Right lung (tissue), 5 donors: Measurements from ENCODE around the gene ZDHHC4. TPM values are rescaled to one million over a fixed set of nuclear protein-coding genes. Genes with fewer than 3 reads are reported as not detected.

ENCODE experiments used
- DNase-seq, 2 donors: peaks; one replicate each; pipeline ENCODE4 v3.0.0-alpha.2; 2013
- polyA plus RNA-seq, 5 donors: library from polyadenylated mRNA; unstranded; fragments of 120-200 nt; gene quantifications; one replicate each; pipeline versions ENCODE4 v1.2.1 to v1.2.3, GENCODE V29; 2013; ENCODE audit warnings: inconsistent platforms in 1 of 5, low replicate concordance in 1 of 5; ENCODE audit not compliant: insufficient read length in 5 of 5, insufficient read depth in 1 of 5

ZDHHC4 gene
- polyA plus RNA-seq, 5 donors: 69.4 to 82.8 (median 75.9) TPM

DNA sequence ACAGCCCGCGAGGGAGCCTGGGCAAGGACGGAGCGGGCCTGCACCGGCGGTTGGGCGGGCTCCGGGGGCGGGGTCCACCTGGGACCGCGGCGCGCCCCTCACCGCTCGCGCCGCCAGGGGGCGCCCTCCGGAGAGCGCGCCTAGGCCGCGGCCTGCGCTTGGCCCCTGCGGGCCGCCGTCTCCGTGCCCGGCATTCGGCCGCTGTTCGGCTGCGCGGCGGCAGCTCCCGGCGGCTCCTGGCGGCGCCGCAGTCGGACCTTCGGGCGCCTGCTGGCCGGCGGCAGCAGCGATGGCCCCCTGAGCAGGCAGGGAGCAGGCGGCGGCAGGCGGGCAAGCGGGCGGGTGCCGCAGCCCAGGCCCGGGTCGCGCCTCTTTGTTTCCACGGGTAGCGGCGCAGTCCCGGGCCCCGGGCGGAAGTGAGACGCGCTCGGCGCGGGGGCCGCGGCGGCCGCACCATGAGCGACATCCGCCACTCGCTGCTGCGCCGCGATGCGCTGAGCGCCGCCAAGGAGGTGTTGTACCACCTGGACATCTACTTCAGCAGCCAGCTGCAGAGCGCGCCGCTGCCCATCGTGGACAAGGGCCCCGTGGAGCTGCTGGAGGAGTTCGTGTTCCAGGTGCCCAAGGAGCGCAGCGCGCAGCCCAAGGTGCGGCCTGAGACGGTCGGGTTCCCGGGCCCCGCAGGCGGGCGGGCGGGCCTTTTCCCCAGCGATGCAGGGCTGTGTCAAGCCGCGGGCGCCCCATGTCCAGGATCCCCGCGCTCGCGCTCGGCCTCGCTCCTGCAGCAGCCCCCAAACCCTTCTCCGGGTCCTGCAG is 12.8 kb downstream of the ZDHHC4 start, which contains the start of gene INTS15:
INTS15 (plus strand) TSS at position 193 of the 816 bp plus-strand sequence; CDS start at position 456, 263 bp downstream.
- DNase-seq: peak; percentile 82 to 83

DNA sequence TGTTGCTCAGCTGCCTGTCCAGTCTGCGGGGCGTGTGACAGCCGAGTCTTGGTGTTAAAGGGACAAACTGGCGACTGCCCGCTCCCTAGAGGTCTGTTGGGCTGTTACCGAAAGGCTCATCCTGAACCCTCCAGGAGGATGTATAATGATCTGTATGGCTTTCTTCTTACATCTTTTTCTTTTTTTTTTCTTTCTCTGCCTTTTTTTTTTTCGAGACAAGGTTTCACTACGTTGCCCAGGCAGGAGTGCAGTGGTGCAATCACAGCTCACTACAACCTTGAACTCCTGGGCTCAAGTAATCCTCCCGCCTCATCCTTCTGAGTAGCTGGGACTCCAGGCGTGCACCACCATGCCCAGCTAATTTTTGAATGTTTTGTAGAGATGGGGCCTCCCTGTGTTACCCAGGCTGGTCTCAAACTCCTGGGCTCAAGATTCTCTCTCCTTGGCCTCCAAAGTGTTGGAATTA is 13.4 kb downstream of the ZDHHC4 start:
- DNase-seq: no peak

DNA sequence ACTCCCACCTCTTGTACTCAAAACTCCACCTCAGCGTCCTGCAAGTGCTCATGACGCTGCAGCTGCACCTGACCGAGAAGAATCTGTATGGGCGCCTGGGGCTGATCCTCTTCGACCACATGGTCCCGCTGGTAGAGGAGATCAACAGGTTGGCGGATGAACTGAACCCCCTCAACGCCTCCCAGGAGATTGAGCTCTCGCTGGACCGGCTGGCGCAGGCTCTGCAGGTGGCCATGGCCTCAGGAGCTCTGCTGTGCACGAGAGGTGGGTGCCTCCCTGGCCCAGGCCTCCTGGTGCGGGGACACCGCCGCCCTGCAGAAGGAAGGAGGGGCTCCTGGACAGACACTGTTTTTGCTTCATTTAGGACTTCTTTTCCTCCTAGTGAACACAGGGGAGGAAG is 22.8 kb downstream of the ZDHHC4 start:
- no peak for DNase-seq

DNA sequence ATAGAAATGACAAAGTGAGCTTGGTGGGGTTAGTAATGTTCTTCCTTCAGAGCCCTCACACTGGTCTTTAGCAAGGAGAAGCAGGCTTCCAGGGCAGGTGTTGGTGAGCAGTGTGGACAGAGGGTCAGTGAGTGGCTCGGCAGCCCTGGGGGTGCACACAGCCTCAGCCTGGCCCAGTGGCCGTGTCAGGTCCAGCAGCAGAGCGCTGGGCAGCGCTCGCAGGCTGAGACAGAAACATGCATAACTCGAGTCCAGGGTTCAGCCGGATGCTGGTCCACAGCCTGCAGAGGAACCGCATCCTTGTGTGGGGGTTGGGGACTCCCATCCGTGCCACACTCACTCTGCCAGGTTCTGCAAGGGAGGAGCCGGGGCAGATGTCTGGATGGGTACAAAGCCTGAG is 27.2 kb downstream of the ZDHHC4 start:
- no peak for DNase-seq

DNA sequence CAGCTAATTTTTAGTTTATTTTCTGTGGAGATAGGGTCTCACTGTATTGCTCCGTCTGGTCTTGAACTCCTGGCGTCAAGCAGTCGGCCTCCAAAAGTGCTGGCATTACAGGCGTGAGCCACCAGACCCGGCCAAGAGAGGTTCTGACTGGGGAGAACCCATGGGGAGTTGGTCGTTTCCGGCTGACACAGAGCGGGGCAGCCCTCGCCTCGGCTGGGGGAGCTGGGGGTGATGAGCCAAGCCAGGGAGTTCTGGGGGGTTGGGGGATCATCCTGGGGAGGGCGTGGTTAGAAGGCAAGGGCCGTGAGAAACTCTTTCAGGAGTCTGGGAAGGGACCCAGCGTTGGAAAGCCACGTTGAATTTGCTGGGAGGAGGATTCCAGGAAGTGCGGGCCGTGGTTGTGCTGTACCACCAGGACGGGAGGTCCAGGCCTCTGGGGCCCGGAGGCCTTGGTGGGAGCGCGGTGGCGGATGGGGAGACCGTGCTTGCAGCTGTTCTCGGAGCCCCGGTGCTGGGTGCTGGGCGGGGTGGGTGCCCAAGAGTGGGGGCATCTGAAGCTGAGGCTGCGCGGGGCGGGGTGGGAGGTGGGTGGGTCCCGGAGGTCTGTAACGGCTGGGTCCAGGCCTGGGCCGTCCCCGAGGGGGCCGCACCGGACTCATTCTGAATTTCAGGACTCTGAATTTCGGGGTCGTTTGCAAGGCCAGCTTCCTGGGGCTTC is 29.8 kb downstream of the ZDHHC4 start:
- no peak for DNase-seq

- no peak for DNase-seq
Observed at GRCh38 chr7:6607651-6608051, 30.4 kb downstream of the ZDHHC4 start.

DNA sequence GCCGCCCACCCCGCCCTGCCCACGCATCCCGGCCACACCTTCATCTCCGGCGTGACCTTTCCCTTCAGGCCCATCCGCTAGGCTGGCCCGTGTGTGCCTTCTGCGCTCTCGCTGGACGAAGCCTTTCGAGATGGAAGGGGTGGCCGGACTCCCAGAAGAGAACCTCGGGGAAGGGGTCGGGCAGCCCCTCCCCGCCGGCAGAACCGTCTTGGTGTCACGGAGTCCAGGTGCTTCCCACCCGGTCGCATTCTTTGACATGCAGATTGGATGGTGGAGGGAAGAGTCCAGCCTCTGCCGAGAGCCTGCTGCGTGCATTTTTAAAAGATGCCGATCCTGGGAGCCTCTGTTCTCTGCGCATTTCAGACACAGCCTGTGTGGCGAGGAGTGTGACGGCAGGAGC is 30.8 kb downstream of the ZDHHC4 start:
- no peak for DNase-seq

DNA sequence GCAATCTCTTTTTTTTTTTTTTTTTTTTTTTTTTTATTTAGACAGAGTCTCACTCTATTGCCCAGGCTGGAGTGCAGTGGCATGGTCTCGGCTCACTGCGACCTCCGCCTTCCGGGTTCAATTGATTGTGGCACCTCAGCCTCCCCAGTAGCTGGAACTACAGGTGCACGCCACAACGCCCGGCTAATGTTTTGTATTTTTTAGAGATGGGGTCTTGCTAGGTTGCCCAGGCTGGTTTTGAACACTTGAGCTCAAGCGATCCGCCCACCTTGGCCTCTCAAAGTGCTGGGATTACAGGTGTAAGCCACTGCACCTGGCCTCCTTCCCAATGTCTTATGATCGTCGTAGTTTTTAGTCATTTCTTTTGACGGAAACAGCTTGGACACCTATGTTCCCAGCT is 31.5 kb downstream of the ZDHHC4 start:
- no peak for DNase-seq

DNA sequence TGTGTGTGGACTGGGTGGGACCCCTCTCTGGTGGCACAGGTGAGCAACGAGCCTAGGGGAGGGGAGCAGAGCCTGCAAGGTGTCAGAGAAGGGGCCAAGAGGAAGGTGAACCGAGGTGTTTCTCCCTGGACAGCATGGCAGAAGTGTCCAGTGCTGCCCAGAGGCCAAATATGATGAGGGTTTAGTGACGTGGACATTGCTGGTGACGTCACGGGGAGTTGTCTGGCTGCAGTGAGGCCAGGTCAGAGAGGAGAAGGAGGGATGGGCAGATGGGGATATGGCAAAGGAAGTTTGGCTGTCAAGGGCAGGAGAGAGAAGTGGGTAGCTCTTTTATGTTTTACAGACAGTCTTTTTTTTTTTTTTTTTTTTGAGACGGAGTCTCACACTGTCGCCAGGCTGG is 35.6 kb downstream of the ZDHHC4 start:
- DNase-seq: no peak

GRCh38 chr7:6613706-6614105 is 36.5 kb downstream of the ZDHHC4 start:
- DNase-seq: no peak

GRCh38 chr7:6614953-6615722 is 37.9 kb downstream of the ZDHHC4 start, which contains the start of gene ZNF853:
ZNF853 (plus strand) TSS chr7:6615610; CDS start chr7:6616175, 565 bp downstream.
- no peak for DNase-seq

- peak in 1 of 2 donors; percentile 14 for DNase-seq
Observed at GRCh38 chr7:6615723-6616555, 38.7 kb downstream of the ZDHHC4 start.

DNA sequence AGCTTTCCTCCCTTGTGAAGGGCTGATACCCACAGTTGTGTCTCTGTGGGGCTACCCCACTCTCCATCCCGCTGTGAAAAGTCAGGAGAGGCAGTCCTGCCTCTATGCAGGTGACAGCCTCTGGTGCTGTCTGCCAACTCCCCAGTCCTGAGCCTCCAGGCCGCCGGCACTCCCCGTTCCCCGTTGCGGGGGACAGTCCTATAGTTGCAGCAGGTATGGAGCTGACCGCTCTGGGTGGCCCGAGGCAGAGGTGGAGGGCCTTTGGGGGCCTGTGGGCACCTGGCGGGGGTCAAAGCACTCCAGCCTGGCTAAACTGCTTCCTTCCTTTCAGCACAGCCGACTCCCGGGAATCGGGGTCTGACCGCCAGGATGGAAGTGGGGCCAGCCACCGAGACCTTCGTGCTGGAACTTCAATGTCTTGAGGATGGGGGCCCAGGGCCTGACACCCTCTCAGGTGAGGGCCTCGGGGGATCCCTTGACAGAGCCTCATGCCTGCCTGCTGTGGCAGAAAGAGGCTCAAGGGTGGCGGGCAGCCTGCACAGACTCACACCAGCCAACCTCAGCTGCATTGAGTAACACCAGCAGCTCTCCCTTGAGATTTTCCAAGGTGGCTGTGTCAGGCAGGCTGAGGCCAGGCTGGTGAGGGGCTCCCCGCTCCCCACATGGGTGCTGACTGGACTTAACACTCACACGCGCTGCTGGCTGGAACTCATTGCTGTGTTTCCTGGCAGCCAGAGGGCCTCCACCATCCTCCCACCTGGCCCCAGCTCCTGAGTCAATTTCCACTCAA is 39.8 kb downstream of the ZDHHC4 start:
- no peak for DNase-seq

GRCh38 chr7:6618621-6619020 is 41.4 kb downstream of the ZDHHC4 start:
- no peak for DNase-seq

GRCh38 chr7:6619961-6620360 is 42.7 kb downstream of the ZDHHC4 start:
- DNase-seq: no peak

DNA sequence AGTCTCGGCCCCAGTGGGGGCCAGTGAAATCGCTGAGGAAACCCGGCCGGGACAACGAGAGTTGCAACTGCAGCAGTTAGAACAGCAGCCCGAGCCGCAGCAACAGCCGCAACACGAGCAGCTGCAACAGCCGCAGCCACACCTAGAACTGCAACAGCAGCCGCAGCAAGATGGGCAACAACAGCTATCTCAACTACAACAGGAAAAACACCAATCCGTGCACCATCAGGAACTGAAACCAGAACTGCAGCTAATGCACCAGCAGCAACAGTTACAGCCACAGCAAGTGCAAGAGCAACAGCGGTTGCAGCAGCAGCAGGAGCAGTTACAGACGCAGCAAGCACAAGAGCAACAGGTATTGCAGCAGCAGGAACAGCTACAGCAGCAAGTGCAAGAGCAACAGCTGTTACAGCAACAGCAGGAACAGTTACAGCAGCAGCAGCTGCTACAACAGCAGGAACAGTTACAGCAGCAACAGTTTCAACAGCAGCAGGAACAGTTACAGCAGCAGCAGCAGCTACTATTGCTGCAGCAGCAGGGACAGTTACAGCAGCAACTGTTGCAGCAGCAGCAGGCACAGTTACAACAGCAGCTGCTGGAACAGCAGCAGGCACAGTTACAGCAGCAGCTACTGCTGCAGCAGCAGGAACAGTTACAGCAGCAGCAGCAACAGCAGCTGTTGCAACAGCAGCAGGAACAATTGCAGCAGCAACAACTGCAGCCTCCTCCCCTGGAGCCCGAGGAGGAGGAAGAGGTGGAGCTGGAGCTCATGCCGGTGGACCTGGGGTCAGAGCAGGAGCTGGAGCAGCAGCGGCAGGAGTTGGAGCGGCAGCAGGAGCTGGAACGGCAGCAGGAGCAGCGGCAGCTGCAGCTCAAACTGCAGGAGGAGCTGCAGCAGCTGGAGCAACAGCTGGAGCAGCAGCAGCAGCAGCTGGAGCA is 44.2 kb downstream of the ZDHHC4 start:
- no peak for DNase-seq

- no peak for DNase-seq
Observed at GRCh38 chr7:6622134-6622710, 45.0 kb downstream of the ZDHHC4 start.

DNA sequence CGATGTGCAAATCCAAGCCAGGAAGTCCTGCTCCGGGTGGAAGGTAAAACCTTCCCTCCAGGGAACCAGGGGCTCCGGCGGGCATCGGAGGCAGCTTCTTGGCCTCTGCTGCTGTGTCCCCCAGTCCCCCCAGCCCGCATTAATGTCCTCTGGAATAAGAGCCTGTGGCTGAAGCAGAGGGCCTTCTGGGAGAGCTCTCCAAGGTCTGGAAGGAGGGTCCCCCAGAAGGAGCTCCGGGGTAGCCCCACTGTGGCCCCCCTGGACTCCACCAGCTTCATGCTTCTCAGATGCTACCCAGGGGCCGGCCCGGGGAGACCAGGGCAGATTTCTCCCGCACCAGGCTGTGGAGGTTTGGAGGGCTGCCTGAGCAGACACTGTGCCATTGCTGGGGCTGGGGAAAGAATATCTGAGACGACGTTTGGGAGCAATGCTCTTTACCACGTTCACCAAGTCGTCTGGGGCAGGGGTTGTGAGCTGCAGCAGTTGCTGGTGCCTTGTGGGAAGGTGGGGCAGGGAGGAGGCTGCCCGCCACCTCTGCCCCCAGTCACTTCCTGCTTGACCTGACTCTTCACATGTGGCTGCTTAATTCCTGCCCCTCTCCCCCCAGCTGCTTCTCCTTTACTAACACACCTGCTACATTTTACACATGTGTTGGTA is 46.5 kb downstream of the ZDHHC4 start:
- DNase-seq: no peak
